Liver (tissue), 9 donors: ENCODE data around the gene RPH3AL. TPM values are rescaled to one million over a fixed set of nuclear protein-coding genes. Genes with fewer than 3 reads are reported as not detected.

Experiments used
- DNase-seq: peaks from one replicate; pipeline ENCODE4 v3.0.0-alpha.2; 2017; ENCODE audit warnings: low spot score
- H3K27ac ChIP-seq, 2 donors: one replicate each; pipeline ENCODE4 v1.7.0; 2013; ENCODE audit warnings: inconsistent platforms in 2 of 2, low read length in 2 of 2, control low read depth in 1 of 2, low read depth in 1 of 2, mild to moderate bottlenecking in 1 of 2
- H3K27me3 ChIP-seq, 4 donors: one replicate each; pipeline versions ENCODE4 v1.6.1 to v1.7.0; 2013; ENCODE audit warnings: low read length in 3 of 4, inconsistent platforms in 1 of 4, mild to moderate bottlenecking in 1 of 4, moderate library complexity in 1 of 4; ENCODE audit not compliant: control insufficient read depth in 4 of 4, insufficient read depth in 4 of 4
- H3K36me3 ChIP-seq, 4 donors: one replicate each; pipeline versions ENCODE4 v1.6.1 to v1.7.0; 2013; ENCODE audit warnings: low read length in 3 of 4, mild to moderate bottlenecking in 3 of 4, low read depth in 1 of 4, moderate library complexity in 1 of 4; ENCODE audit not compliant: control insufficient read depth in 4 of 4, insufficient read depth in 3 of 4
- H3K4me1 ChIP-seq, 4 donors: one replicate each; pipeline versions ENCODE4 v1.6.1 to v1.7.0; 2013; ENCODE audit warnings: low read length in 3 of 4, mild to moderate bottlenecking in 3 of 4, moderate library complexity in 1 of 4; ENCODE audit not compliant: control insufficient read depth in 4 of 4, insufficient read depth in 4 of 4
- H3K4me3 ChIP-seq, 3 donors: one replicate each; pipeline versions ENCODE4 v1.6.1 to v1.7.0; 2013; ENCODE audit warnings: low read length in 3 of 3, control low read depth in 1 of 3, low read depth in 1 of 3, mild to moderate bottlenecking in 1 of 3
- H3K9ac ChIP-seq, 2 donors: one replicate each; pipeline ENCODE4 v1.7.0; 2013; ENCODE audit warnings: low read length in 2 of 2, mild to moderate bottlenecking in 2 of 2, moderate library complexity in 2 of 2, control low read depth in 1 of 2, low read depth in 1 of 2
- H3K9me3 ChIP-seq, 4 donors: one replicate each; pipeline versions ENCODE4 v1.6.1 to v1.7.0; 2013; ENCODE audit warnings: low read length in 3 of 4; ENCODE audit not compliant: control insufficient read depth in 4 of 4
- ATF3 ChIP-seq: IDR thresholded peaks from 2 replicates; pipeline ENCODE4 v1.6.1; 2016; ENCODE audit warnings: antibody characterized with exemption
- CTCF ChIP-seq: fragments of 150-350 bp; IDR thresholded peaks from 2 replicates; pipeline ENCODE4 v1.5.1; 2017; ENCODE audit warnings: improper control_type of control experiment, low read depth, low read length; ENCODE audit not compliant: missing input control
- EGR1 ChIP-seq, 2 donors: IDR thresholded peaks; 2 replicates each; pipeline ENCODE4 v1.6.1; 2016 to 2018; ENCODE audit warnings: antibody characterized with exemption in 2 of 2, low read depth in 2 of 2
- FOXA2 ChIP-seq: IDR thresholded peaks from 2 replicates; pipeline ENCODE4 v1.6.1; 2016; ENCODE audit warnings: antibody characterized with exemption
- GABPA ChIP-seq, 2 donors: IDR thresholded peaks in 1 of 2; conservative IDR thresholded peaks in 1 of 2; 2 replicates each; pipeline ENCODE4 v1.6.1; 2016; ENCODE audit warnings: antibody characterized with exemption in 2 of 2, mild to moderate bottlenecking in 1 of 2, moderate library complexity in 1 of 2
- HNF4A ChIP-seq, 2 donors: conservative IDR thresholded peaks; 2 replicates each; pipeline ENCODE4 v1.6.1; 2016; ENCODE audit warnings: antibody characterized with exemption in 2 of 2, mild to moderate bottlenecking in 2 of 2
- HNF4G ChIP-seq: IDR thresholded peaks from 2 replicates; pipeline ENCODE4 v1.6.1; 2016; ENCODE audit warnings: antibody characterized with exemption
- JUND ChIP-seq, 2 donors: IDR thresholded peaks; 2 replicates each; pipeline ENCODE4 v1.6.1; 2016; ENCODE audit warnings: antibody characterized with exemption in 2 of 2
- MAX ChIP-seq: IDR thresholded peaks from 2 replicates; pipeline ENCODE4 v1.6.1; 2016; ENCODE audit warnings: antibody characterized with exemption
- NR2F2 ChIP-seq: IDR thresholded peaks from 2 replicates; pipeline ENCODE4 v1.6.1; 2016; ENCODE audit warnings: antibody characterized with exemption
- RAD21 ChIP-seq, 2 donors: IDR thresholded peaks; 2 replicates each; pipeline ENCODE4 v1.6.1; 2016; ENCODE audit warnings: antibody characterized with exemption in 2 of 2, mild to moderate bottlenecking in 2 of 2
- REST ChIP-seq: IDR thresholded peaks from 2 replicates; pipeline ENCODE4 v1.6.1; 2016; ENCODE audit warnings: antibody characterized with exemption, mild to moderate bottlenecking
- RXRA ChIP-seq, 2 donors: IDR thresholded peaks; 2 replicates each; pipeline ENCODE4 v1.6.1; 2017 to 2018; ENCODE audit warnings: antibody characterized with exemption in 2 of 2, mild to moderate bottlenecking in 1 of 2
- SP1 ChIP-seq: IDR thresholded peaks from 2 replicates; pipeline ENCODE4 v1.6.1; 2018; ENCODE audit warnings: antibody characterized with exemption, mild to moderate bottlenecking
- YY1 ChIP-seq: IDR thresholded peaks from 2 replicates; pipeline ENCODE4 v1.6.1; 2016; ENCODE audit warnings: antibody characterized with exemption, mild to moderate bottlenecking
- ZBTB33 ChIP-seq: IDR thresholded peaks from 2 replicates; pipeline ENCODE4 v1.6.1; 2016; ENCODE audit warnings: antibody characterized with exemption
- WGBS: extraction: QIAGEN DNeasy Blood & Tissue Kit; methylation state at CpG from one replicate; pipeline ENCODE4 v1.1.7; 2013; 5-methylcytosine and 5-hydroxymethylcytosine counted together
- polyA plus RNA-seq, 2 donors: library from polyadenylated mRNA; stranded (reverse) in 1 of 2; unstranded in 1 of 2; fragments of 200-250 nt in 1 of 2; fragments of >200 nt in 1 of 2; fragmentation: Nextera tagmentation in 1 of 2; extraction: Ambion mirVana in 1 of 2; gene quantifications; one replicate each; pipeline versions ENCODE4 v1.2.1 to v1.2.3, GENCODE V29; 2013 to 2015
- total RNA-seq, 2 donors: library from RNA; depleted of rRNA; stranded (reverse); fragments of >200 nt; gene quantifications; one replicate each; pipeline ENCODE4 v1.2.3, GENCODE V29; 2014
- donor health status: healthy.
- donor health status: healthy.
- donor health status: healthy.
- donor health status: healthy.
- donor health status: healthy.

The RPH3AL gene
- total and polyA plus RNA-seq, 4 donors = 8.5 to 52.5 (median 13.9) TPM

GRCh38 chr17:351875-352420 is 659 bp downstream of the RPH3AL start:
- Histone ChIP-seq H3K9me3 (no peaks in the 10 kb centered on the region), H3K4me3 (peak overlapping the region in 2 of 3 donors; percentile 28 to 51), H3K9ac (peak overlapping the region; percentile 30 to 71), H3K27me3 (no peaks in the 10 kb centered on the region), H3K36me3 (no peaks in the 10 kb centered on the region), H3K27ac (peak overlapping the region; percentile 93 to 96), H3K4me1 (peaks cover 24 to 64% (median 52%) of the 10 kb centered on the region in 4 donors)
- WGBS = 54% methylated on average over 19 of the region's 19 CpGs
- DNase-seq = no peak
- no peak for TF ChIP-seq EGR1 (IDR thresholded peaks at IDR 0.05; ENCODE audit: low read depth in 2 of 2)
- no peak for TF ChIP-seq JUND (IDR thresholded peaks at IDR 0.05)
- no peak for TF ChIP-seq REST

- Histone ChIP-seq H3K27ac (peak overlapping the region; percentile 93 to 96), H3K27me3 (no peaks in the 10 kb centered on the region), H3K36me3 (no peaks in the 10 kb centered on the region), H3K4me3 (peak overlapping the region in 1 of 3 donors; percentile 51), H3K9me3 (no peaks in the 10 kb centered on the region), H3K9ac (peak overlapping the region in 1 of 2 donors; percentile 30), H3K4me1 (peaks cover 24 to 64% (median 52%) of the 10 kb centered on the region in 4 donors)
- no peak for DNase-seq
- 73% methylated on average over 6 of the region's 6 CpGs for WGBS
- TF ChIP-seq ATF3 (no peak), GABPA (IDR thresholded peaks at IDR 0.05 in 1 of 2, conservative IDR thresholded peaks at IDR 0.05 in 1 of 2) (no peak), HNF4A (conservative IDR thresholded peaks at IDR 0.05) (no peak), FOXA2 (no peak), JUND (IDR thresholded peaks at IDR 0.05) (no peak), NR2F2 (no peak), HNF4G (no peak), ZBTB33 (no peak), RXRA (IDR thresholded peaks at IDR 0.05) (no peak), YY1 (no peak), SP1 (no peak), RAD21 (IDR thresholded peaks at IDR 0.05) (no peak), MAX (no peak), CTCF (no peak)
Observed at GRCh38 chr17:351449-351738, 1.2 kb downstream of the RPH3AL start.
